Measurements from ENCODE around the gene MYBPHL.

GRCh38 chr1:109282952-109283747, 23.7 kb downstream of the MYBPHL start, which contains the start of gene PSRC1:
- TF ChIP-seq, protein P1, sequence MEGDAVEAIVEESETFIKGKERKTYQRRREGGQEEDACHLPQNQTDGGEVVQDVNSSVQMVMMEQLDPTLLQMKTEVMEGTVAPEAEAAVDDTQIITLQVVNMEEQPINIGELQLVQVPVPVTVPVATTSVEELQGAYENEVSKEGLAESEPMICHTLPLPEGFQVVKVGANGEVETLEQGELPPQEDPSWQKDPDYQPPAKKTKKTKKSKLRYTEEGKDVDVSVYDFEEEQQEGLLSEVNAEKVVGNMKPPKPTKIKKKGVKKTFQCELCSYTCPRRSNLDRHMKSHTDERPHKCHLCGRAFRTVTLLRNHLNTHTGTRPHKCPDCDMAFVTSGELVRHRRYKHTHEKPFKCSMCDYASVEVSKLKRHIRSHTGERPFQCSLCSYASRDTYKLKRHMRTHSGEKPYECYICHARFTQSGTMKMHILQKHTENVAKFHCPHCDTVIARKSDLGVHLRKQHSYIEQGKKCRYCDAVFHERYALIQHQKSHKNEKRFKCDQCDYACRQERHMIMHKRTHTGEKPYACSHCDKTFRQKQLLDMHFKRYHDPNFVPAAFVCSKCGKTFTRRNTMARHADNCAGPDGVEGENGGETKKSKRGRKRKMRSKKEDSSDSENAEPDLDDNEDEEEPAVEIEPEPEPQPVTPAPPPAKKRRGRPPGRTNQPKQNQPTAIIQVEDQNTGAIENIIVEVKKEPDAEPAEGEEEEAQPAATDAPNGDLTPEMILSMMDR (IDR thresholded peaks at IDR 0.05 in 4 of 5, conservative IDR thresholded peaks at IDR 0.05 in 1 of 5): peak in 4 of 5 experiments; percentile 43 to 71 (median 59)
- peak; percentile 66 to 68 for TF ChIP-seq POLR2A (IDR thresholded peaks at IDR 0.05)
